GM12878 (cell line): Measurements from ENCODE around the gene CRYL1. TPM values are rescaled to one million over a fixed set of nuclear protein-coding genes. Genes with fewer than 3 reads are reported as not detected.

Source experiments
- ATAC-seq: fragments of 200-7000 bp; cut with Tn5 transposase; 3 replicates; pipeline ENCODE4 v1.9.1; 2020; ENCODE audit warnings: mild to moderate bottlenecking, moderate library complexity
- BruUV-seq: library from RNA; stranded (reverse); fragments of 400-500 nt; replicated peaks from 2 replicates; lab custom pipeline; 2021; lab: Mats Ljungman, UMichigan
- CTCF ChIA-PET: fragments of 300-600 bp; sonication (Branson Sonifier 250); formaldehyde crosslinking; extraction: SDS; loops from one replicate; lab custom pipeline; 2021; ENCODE audit warnings: inconsistent platforms; lab: Yijun Ruan, JAX
- POLR2A ChIA-PET: fragments of 350-600 bp; formaldehyde crosslinking; extraction: SDS; loops from one replicate; lab custom pipeline; 2021; ENCODE audit warnings: inconsistent platforms; lab: Charles Lee
- RAD21 ChIA-PET: fragments of 300-600 bp; sonication (Branson Sonifier 250); formaldehyde crosslinking; loops from one replicate; lab custom pipeline; 2023; ENCODE audit warnings: antibody characterized with exemption; ENCODE audit not compliant: unreplicated experiment; lab: Charles Lee
- SMC1A ChIA-PET: fragments of 300-600 bp; sonication (Branson Sonifier 250); formaldehyde crosslinking; loops from one replicate; lab custom pipeline; 2023; ENCODE audit not compliant: unreplicated experiment, uncharacterized antibody; lab: Charles Lee
- DNase-seq: peaks from one replicate; pipeline ENCODE4 v3.0.0-alpha.2; 2011; ENCODE audit warnings: low read depth, low spot score
- FAIRE-seq: peaks from 3 replicates; lab custom pipeline; 2011; peaks lifted over from hg19 to GRCh38; lab: Jason Lieb, UNC
- H2AFZ ChIP-seq: 2 replicates; pipeline ENCODE4 v1.6.0; 2011; ENCODE audit warnings: low read depth, low read length, control low read depth; ENCODE audit not compliant: control insufficient read depth
- H3K27ac ChIP-seq: 2 replicates; pipeline ENCODE4 v1.5.1; 2011; ENCODE audit warnings: control low read depth; ENCODE audit not compliant: control insufficient read depth, insufficient read depth
- H3K27me3 ChIP-seq, 2 experiments: replicated peaks in 1 of 2; 2 replicates each; pipeline versions ENCODE4 v1.6.0 to v1.6.1; 2011; ENCODE audit warnings: low read length in 1 of 2; ENCODE audit not compliant: control insufficient read depth in 2 of 2, insufficient read depth in 2 of 2
- H3K36me3 ChIP-seq, 2 experiments: 2 replicates each; pipeline ENCODE4 v1.5.1; 2011; ENCODE audit warnings: low read length in 1 of 2; ENCODE audit not compliant: control insufficient read depth in 2 of 2, insufficient read depth in 2 of 2
- H3K4me1 ChIP-seq: 2 replicates; pipeline ENCODE4 v1.6.1; 2011; ENCODE audit warnings: mild to moderate bottlenecking, low read length, moderate library complexity, mixed read lengths; ENCODE audit not compliant: control insufficient read depth, insufficient read depth
- H3K4me2 ChIP-seq: 2 replicates; pipeline ENCODE4 v1.6.0; 2011; ENCODE audit warnings: control low read depth; ENCODE audit not compliant: control insufficient read depth, insufficient read depth
- H3K4me3 ChIP-seq: fragments of 200-600 bp; sonication (generic); 2 replicates; pipeline ENCODE4 v1.5.1; 2016
- H3K79me2 ChIP-seq: 2 replicates; pipeline ENCODE4 v1.6.0; 2011; ENCODE audit warnings: low read length; ENCODE audit not compliant: control insufficient read depth, insufficient read depth
- H3K9ac ChIP-seq: 2 replicates; pipeline ENCODE4 v1.8.0; 2011; ENCODE audit warnings: low read length, control low read depth, mixed read lengths; ENCODE audit not compliant: control insufficient read depth, insufficient read depth
- H3K9me3 ChIP-seq: replicated peaks from 3 replicates; pipeline ENCODE4 v1.5.1; 2011; ENCODE audit warnings: mild to moderate bottlenecking, low read length; ENCODE audit not compliant: control insufficient read depth, insufficient read depth
- H4K20me1 ChIP-seq: 2 replicates; pipeline ENCODE4 v1.6.0; 2011; ENCODE audit not compliant: control insufficient read depth, insufficient read depth
- BACH1 ChIP-seq: fragments of 450-650 bp; IDR thresholded peaks from 2 replicates; pipeline ENCODE4 v1.6.1; 2017; ENCODE audit warnings: mild to moderate bottlenecking, borderline replicate concordance
- CBX5 ChIP-seq: sonication (generic); IDR thresholded peaks from 2 replicates; pipeline ENCODE4 v1.6.1; 2016; ENCODE audit warnings: low read depth, moderate library complexity, mild to moderate bottlenecking, inconsistent platforms
- CHD2 ChIP-seq: IDR thresholded peaks from 2 replicates; pipeline ENCODE4 v1.6.1; 2011; ENCODE audit warnings: low read depth, low read length, improper control_type of control experiment, borderline replicate concordance
- IKZF1 ChIP-seq: fragments of 450-650 bp; conservative IDR thresholded peaks from 2 replicates; pipeline ENCODE4 v1.6.1; 2017; ENCODE audit warnings: antibody characterized with exemption, mild to moderate bottlenecking
- MYC ChIP-seq: IDR thresholded peaks from 2 replicates; pipeline ENCODE4 v1.6.1; 2011; ENCODE audit warnings: mild to moderate bottlenecking, low read length, moderate library complexity, inconsistent platforms; ENCODE audit not compliant: insufficient read depth, insufficient replicate concordance, insufficient read length, severe bottlenecking
- NFXL1 ChIP-seq: fragments of 450-650 bp; IDR thresholded peaks from 2 replicates; pipeline ENCODE4 v1.6.1; 2017; ENCODE audit warnings: antibody characterized with exemption, mild to moderate bottlenecking, borderline replicate concordance
- TAF1 ChIP-seq: IDR thresholded peaks from 2 replicates; pipeline ENCODE4 v1.6.1; 2011; ENCODE audit warnings: mild to moderate bottlenecking, low read depth, low read length, borderline replicate concordance
- ZBED1 ChIP-seq: IDR thresholded peaks from 2 replicates; pipeline ENCODE4 v1.6.1; 2016; ENCODE audit warnings: borderline replicate concordance
- ZNF274 ChIP-seq: IDR thresholded peaks from one replicate; pipeline ENCODE4 v1.8.0; 2011; ENCODE audit not compliant: insufficient read length, insufficient read depth
- WGBS: methylation state at CpG from one replicate; pipeline ENCODE4 v1.1.6; 2016; ENCODE audit warnings: low lambda C conversion rate; ENCODE audit not compliant: insufficient replicate concordance, insufficient coverage; ENCODE audit errors: missing lambda C conversion rate; 5-methylcytosine and 5-hydroxymethylcytosine counted together
- in situ Hi-C: fragments of 300-500 bp; cut with MboI; formaldehyde crosslinking; loops from 9 replicates; pipeline ENCODE4 v1.14.3; 2018; ENCODE audit warnings: mixed read lengths
- intact Hi-C: fragments of 100-400 bp; cut with micrococcal nuclease; formaldehyde crosslinking; loops from one replicate; pipeline ENCODE4 v1.14.2; 2022; ENCODE audit not compliant: unreplicated experiment
- polyA plus RNA-seq, 11 experiments: library from polyadenylated mRNA; depleted of rRNA in 4 of 11; unstranded in 6 of 11; stranded (reverse) in 5 of 11; fragments of >200 nt; fragmentation: Nextera tagmentation in 4 of 11; fragmentation: Illumina TruSeq in 1 of 11; extraction: Ambion mirVana in 4 of 11; extraction: Trizol in 1 of 11; gene quantifications; 1 replicate in 1 of 11; 2 replicates in 10 of 11; pipeline versions ENCODE4 v1.2.1 to v1.2.3, GENCODE V29; 2011 to 2016; ENCODE audit warnings: inconsistent platforms in 2 of 11, missing spikeins in 2 of 11, low read depth in 1 of 11
- total RNA-seq, 4 experiments: library from RNA; depleted of rRNA in 3 of 4; stranded (reverse); fragments of >200 nt in 3 of 4; fragmentation: Illumina TruSeq in 1 of 4; extraction: Trizol in 1 of 4; gene quantifications; 2 replicates each; pipeline versions ENCODE4 v1.2.1 to v1.2.3, GENCODE V29; 2013 to 2021
- TF ChIP-seq, protein P1 (sequence below): fragments of 450-650 bp; formaldehyde crosslinking; IDR thresholded peaks from 2 replicates; pipeline ENCODE4 v1.4.0; 2022; ENCODE audit warnings: mild to moderate bottlenecking, moderate library complexity

The CRYL1 gene
- total and polyA plus RNA-seq, 10 of the 15 experiments (the other 5 are each of a cell fraction or from before 2014, with no cell fraction given) = 5.5 to 36.7 (median 12.2) TPM

DNA sequence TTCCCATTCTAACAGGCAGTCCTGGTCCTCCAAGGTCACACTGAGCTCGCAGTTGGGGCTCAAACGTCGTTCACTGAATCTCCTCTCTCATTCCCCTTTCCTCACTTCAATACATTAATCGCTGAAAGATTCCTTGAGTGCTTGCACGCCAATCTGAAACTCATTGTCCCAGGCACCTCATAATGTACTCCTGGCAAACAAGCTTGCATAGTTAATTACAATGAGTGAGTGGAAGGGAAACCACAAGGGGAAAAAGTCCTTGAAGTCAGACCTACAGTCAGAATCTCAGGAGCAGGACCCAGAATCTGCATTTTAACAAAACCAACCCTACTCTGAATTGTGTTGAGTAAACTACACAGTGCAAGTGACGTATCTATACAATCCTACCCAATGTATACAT is 86.9 kb downstream of the CRYL1 start:
- H4K20me1 ChIP-seq = no peaks in the 10 kb centered on the region
- H3K4me3 ChIP-seq = no peak overlapping the region
- ATAC-seq = no peak
- no TSS peak for BruUV-seq
- H3K4me2 ChIP-seq = no peak overlapping the region
- no peak for FAIRE-seq
- no peak overlapping the region for H3K9ac ChIP-seq
- peaks cover 8% of the 10 kb centered on the region; the same call in 1 of the 2 replicates for H3K4me1 ChIP-seq
- no peak overlapping the region for H2AFZ ChIP-seq
- CTCF ChIA-PET = no interaction called here
- POLR2A ChIA-PET = no interaction called here
- whole genome bisulfite sequencing = 86% methylated on average over 6 of the region's 6 CpGs
- no peaks in the 10 kb centered on the region; the same call in 2 of the 3 replicates for H3K9me3 ChIP-seq
- no peak for DNase-seq
- TF ChIP-seq IKZF1 = no peak
- TF ChIP-seq BACH1 = no peak
- TF ChIP-seq, protein P1, sequence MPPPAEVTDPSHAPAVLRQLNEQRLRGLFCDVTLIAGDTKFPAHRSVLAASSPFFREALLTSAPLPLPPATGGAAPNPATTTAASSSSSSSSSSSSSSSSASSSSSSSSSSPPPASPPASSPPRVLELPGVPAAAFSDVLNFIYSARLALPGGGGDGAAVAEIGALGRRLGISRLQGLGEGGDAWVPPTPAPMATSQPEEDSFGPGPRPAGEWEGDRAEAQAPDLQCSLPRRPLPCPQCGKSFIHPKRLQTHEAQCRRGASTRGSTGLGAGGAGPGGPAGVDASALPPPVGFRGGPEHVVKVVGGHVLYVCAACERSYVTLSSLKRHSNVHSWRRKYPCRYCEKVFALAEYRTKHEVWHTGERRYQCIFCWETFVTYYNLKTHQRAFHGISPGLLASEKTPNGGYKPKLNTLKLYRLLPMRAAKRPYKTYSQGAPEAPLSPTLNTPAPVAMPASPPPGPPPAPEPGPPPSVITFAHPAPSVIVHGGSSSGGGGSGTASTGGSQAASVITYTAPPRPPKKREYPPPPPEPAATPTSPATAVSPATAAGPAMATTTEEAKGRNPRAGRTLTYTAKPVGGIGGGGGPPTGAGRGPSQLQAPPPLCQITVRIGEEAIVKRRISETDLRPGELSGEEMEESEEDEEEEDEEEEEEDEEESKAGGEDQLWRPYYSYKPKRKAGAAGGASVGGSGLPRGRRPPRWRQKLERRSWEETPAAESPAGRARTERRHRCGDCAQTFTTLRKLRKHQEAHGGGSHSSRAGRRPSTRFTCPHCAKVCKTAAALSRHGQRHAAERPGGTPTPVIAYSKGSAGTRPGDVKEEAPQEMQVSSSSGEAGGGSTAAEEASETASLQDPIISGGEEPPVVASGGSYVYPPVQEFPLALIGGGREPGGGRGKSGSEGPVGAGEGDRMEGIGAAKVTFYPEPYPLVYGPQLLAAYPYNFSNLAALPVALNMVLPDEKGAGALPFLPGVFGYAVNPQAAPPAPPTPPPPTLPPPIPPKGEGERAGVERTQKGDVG = no peak
- no peak for TF ChIP-seq NFXL1
- no peak for TF ChIP-seq CBX5
- TF ChIP-seq ZNF274 = no peak
- no peak for TF ChIP-seq CHD2
- no peak for TF ChIP-seq ZBED1
- no peak for TF ChIP-seq TAF1
- no peak for TF ChIP-seq MYC
- no peaks in the 10 kb centered on the region for H3K36me3 ChIP-seq
- intact Hi-C loops = no loop called here
- RAD21 ChIA-PET = no interaction called here
- no peaks in the 10 kb centered on the region for H3K79me2 ChIP-seq
- in situ Hi-C loops = no loop called here
- SMC1A ChIA-PET = no interaction called here
- H3K27me3 ChIP-seq = no peaks in the 10 kb centered on the region
- H3K27ac ChIP-seq = no peak overlapping the region
